ENCODE data around the gene KDM5A. TPM values are rescaled to one million over a fixed set of nuclear protein-coding genes. Genes with fewer than 3 reads are reported as not detected.

The KDM5A gene
- total RNA-seq, 1 experiment from 2014 or later = 56.9 TPM

DNA sequence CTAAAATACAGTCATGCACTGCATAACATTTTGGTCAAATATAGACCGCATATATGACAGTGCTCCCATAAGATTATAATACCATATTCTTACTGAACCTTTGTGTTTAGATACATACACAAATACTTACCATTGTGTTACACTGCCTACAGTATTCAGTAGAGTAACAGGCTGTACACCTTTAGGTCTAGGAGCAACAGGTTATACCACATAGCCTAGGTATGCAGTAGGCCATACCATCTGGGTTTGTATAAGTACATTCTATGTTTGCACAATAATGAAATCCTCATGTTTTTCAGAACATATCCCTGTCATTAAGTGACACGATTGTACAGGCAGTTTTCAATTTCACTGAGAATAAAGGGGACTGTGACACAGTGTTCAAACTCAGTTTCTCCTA lies 22.3 kb downstream of the KDM5A start:
- peaks cover 21 to 27% of the 10 kb centered on the region in 2 experiments for H3K9me3 Mint-ChIP-seq
- H3K79me2 ChIP-seq (ENCODE audit: insufficient read depth, low read length) = no peaks in the 10 kb centered on the region
- H3K4me3 Mint-ChIP-seq = no peak overlapping the region
- no peaks in the 10 kb centered on the region for H3K23me2 ChIP-seq (ENCODE audit: insufficient read length, low read depth, low read length, poor library complexity, severe bottlenecking)
- H3K36me3 Mint-ChIP-seq (ENCODE audit: insufficient read depth in 1 of 3, low read depth in 3 of 3) = peaks cover 66 to 92% (median 81%) of the 10 kb centered on the region in 3 experiments
- no peaks in the 10 kb centered on the region for H3K27me3 ChIP-seq (ENCODE audit: insufficient read depth, low read length)
- DNase-seq = no peak
- H2BK120ac ChIP-seq (ENCODE audit: low read depth, low read length, poor library complexity, severe bottlenecking) = no peak overlapping the region
- H2BK15ac ChIP-seq (ENCODE audit: low read depth, low read length) = no peak overlapping the region
- H3K18ac ChIP-seq (ENCODE audit: insufficient read length, low read depth, low read length) = no peak overlapping the region
- TF ChIP-seq, protein P1, sequence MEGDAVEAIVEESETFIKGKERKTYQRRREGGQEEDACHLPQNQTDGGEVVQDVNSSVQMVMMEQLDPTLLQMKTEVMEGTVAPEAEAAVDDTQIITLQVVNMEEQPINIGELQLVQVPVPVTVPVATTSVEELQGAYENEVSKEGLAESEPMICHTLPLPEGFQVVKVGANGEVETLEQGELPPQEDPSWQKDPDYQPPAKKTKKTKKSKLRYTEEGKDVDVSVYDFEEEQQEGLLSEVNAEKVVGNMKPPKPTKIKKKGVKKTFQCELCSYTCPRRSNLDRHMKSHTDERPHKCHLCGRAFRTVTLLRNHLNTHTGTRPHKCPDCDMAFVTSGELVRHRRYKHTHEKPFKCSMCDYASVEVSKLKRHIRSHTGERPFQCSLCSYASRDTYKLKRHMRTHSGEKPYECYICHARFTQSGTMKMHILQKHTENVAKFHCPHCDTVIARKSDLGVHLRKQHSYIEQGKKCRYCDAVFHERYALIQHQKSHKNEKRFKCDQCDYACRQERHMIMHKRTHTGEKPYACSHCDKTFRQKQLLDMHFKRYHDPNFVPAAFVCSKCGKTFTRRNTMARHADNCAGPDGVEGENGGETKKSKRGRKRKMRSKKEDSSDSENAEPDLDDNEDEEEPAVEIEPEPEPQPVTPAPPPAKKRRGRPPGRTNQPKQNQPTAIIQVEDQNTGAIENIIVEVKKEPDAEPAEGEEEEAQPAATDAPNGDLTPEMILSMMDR (conservative IDR thresholded peaks at IDR 0.05) = no peak
- H2BK5ac ChIP-seq (ENCODE audit: insufficient read length, low read length) = no peak overlapping the region
- no peak overlapping the region for H4K8ac ChIP-seq (replicated peaks; ENCODE audit: insufficient read length, low read depth, low read length)
- no peak overlapping the region for H3T11ph ChIP-seq (ENCODE audit: low read length)
- H3K56ac ChIP-seq (ENCODE audit: insufficient read length, low read depth, low read length) = no peak overlapping the region
- no peaks in the 10 kb centered on the region for H3K79me1 ChIP-seq (ENCODE audit: insufficient read depth, low read depth, low read length, poor library complexity, severe bottlenecking)
- no peak overlapping the region for H3K27ac ChIP-seq (ENCODE audit: insufficient read length, low read depth, low read length)
- H2AK5ac ChIP-seq (ENCODE audit: insufficient read length, low read length) = no peak overlapping the region
- no peaks in the 10 kb centered on the region for H3K4me1 ChIP-seq (ENCODE audit: insufficient read depth, low read length)
- H3K4ac ChIP-seq (ENCODE audit: low read depth, low read length) = no peak overlapping the region
- no CpG with 5 or more reads among the region's 2 CpGs for WGBS (ENCODE audit: extremely low coverage, insufficient read length, low lambda C conversion rate)
- H2AFZ ChIP-seq (ENCODE audit: low read length) = no peak overlapping the region
- H4K91ac ChIP-seq (ENCODE audit: insufficient read length, low read depth, low read length) = no peak overlapping the region
- no peaks in the 10 kb centered on the region for H3K4me1 Mint-ChIP-seq
- no peak overlapping the region for H4K5ac ChIP-seq (ENCODE audit: insufficient read length, low read depth, low read length)
- no peak overlapping the region for H3K27ac Mint-ChIP-seq
- H2BK12ac ChIP-seq (ENCODE audit: insufficient read length, low read depth, low read length) = no peak overlapping the region
- H3K14ac ChIP-seq (ENCODE audit: insufficient read depth, low read length) = no peak overlapping the region
- H3K9ac ChIP-seq (ENCODE audit: extremely low read depth, insufficient read length, low read length) = no peak overlapping the region
- H3K9me3 ChIP-seq (ENCODE audit: control insufficient read depth, low read depth, low read length) = peaks cover 12% of the 10 kb centered on the region
- H2BK20ac ChIP-seq (ENCODE audit: low read depth, low read length, poor library complexity, severe bottlenecking) = no peak overlapping the region
- no peak overlapping the region for H3K23ac ChIP-seq (ENCODE audit: insufficient read length, low read depth, low read length)
- no peaks in the 10 kb centered on the region for H4K20me1 ChIP-seq (ENCODE audit: control insufficient read depth, insufficient read depth, insufficient read length)
- no peaks in the 10 kb centered on the region for H3K27me3 Mint-ChIP-seq (ENCODE audit: low read depth)
- no peak overlapping the region for H3K4me2 ChIP-seq (ENCODE audit: insufficient read depth, insufficient read length, low read length)

Measured in H9 (cell line).